H1 (cell line): ENCODE data around the gene ANGPTL2. TPM values are rescaled to one million over a fixed set of nuclear protein-coding genes. Genes with fewer than 3 reads are reported as not detected.

ENCODE experiments used
- CTCF ChIA-PET: fragments of 300-600 bp; sonication (Branson Sonifier 250); formaldehyde crosslinking; loops from one replicate; lab custom pipeline; 2021; ENCODE audit not compliant: partially characterized antibody; lab: Charles Lee
- POLR2A ChIA-PET: fragments of 300-600 bp; sonication (Branson Sonifier 250); formaldehyde crosslinking; loops from one replicate; lab custom pipeline; 2021; ENCODE audit warnings: inconsistent platforms; ENCODE audit not compliant: partially characterized antibody; lab: Charles Lee
- DNase-seq, 2 experiments: peaks; one replicate each; pipeline versions ENCODE4 v3.0.0 to v3.0.0-alpha.2; 2010 to 2022; ENCODE audit warnings: low spot score in 2 of 2, low read depth in 1 of 2, mixed read lengths in 1 of 2
- FAIRE-seq: peaks from 2 replicates; lab custom pipeline; 2011; peaks lifted over from hg19 to GRCh38; lab: Jason Lieb, UNC
- H2AFZ ChIP-seq: 2 replicates; pipeline ENCODE4 v1.8.1; 2012; ENCODE audit warnings: low read length, inconsistent platforms
- H2AK5ac ChIP-seq: 2 replicates; pipeline ENCODE4 v1.6.1; 2013; ENCODE audit warnings: low read depth, low read length
- H2BK120ac ChIP-seq: replicated peaks from 2 replicates; pipeline ENCODE3; 2013; ENCODE audit warnings: low read depth, low read length, inconsistent platforms
- H2BK12ac ChIP-seq: 2 replicates; pipeline ENCODE4 v1.6.1; 2013; ENCODE audit warnings: low read depth, low read length
- H2BK15ac ChIP-seq: 2 replicates; pipeline ENCODE4 v1.6.1; 2013; ENCODE audit warnings: low read length
- H2BK20ac ChIP-seq: 2 replicates; pipeline ENCODE4 v1.6.1; 2013; ENCODE audit warnings: low read length
- H2BK5ac ChIP-seq: 2 replicates; pipeline ENCODE4 v1.6.1; 2013; ENCODE audit warnings: low read depth, low read length
- H3K14ac ChIP-seq: 2 replicates; pipeline ENCODE4 v1.6.1; 2013; ENCODE audit warnings: inconsistent platforms; ENCODE audit not compliant: insufficient read length
- H3K18ac ChIP-seq: 2 replicates; pipeline ENCODE4 v1.6.1; 2013; ENCODE audit warnings: low read length; ENCODE audit errors: extremely low read depth
- H3K23ac ChIP-seq: 2 replicates; pipeline ENCODE4 v1.6.1; 2013; ENCODE audit warnings: inconsistent platforms; ENCODE audit not compliant: insufficient read length
- H3K23me2 ChIP-seq: 2 replicates; pipeline ENCODE4 v1.6.1; 2013; ENCODE audit warnings: low read depth, low read length
- H3K27ac ChIP-seq: 2 replicates; pipeline ENCODE4 v1.6.1; 2011; ENCODE audit warnings: low read depth, low read length, inconsistent platforms
- H3K27me3 ChIP-seq, 4 experiments: replicated peaks in 1 of 4; 1 replicate in 1 of 4; 2 replicates in 3 of 4; pipeline versions ENCODE4 v1.6.1 to v1.8.1; 2011 to 2013; ENCODE audit warnings: low read length in 3 of 4, mild to moderate bottlenecking in 3 of 4, inconsistent platforms in 2 of 4, mixed read lengths in 2 of 4, moderate library complexity in 1 of 4; ENCODE audit not compliant: control insufficient read depth in 3 of 4, insufficient read depth in 3 of 4; ENCODE audit errors: extremely low read depth in 1 of 4
- H3K36me3 ChIP-seq, 4 experiments: 2 replicates each; pipeline versions ENCODE4 v1.6.1 to v1.8.1; 2011 to 2013; ENCODE audit warnings: mild to moderate bottlenecking in 4 of 4, low read length in 3 of 4, moderate library complexity in 2 of 4, control low read depth in 1 of 4, inconsistent platforms in 1 of 4; ENCODE audit not compliant: insufficient read depth in 4 of 4, control insufficient read depth in 2 of 4
- H3K4ac ChIP-seq: replicated peaks from 2 replicates; pipeline ENCODE3; 2013; ENCODE audit warnings: low read length, low read depth, mixed read lengths, inconsistent platforms; ENCODE audit not compliant: insufficient read length
- H3K4me1 ChIP-seq, 4 experiments: replicated peaks in 1 of 4; 1 replicate in 1 of 4; 2 replicates in 3 of 4; pipeline versions ENCODE4 v1.6.1 to v1.8.1; 2011 to 2013; ENCODE audit warnings: low read length in 3 of 4, inconsistent platforms in 2 of 4, mixed read lengths in 1 of 4; ENCODE audit not compliant: insufficient read depth in 4 of 4, control insufficient read depth in 3 of 4
- H3K4me2 ChIP-seq, 2 experiments: 2 replicates each; pipeline versions ENCODE4 v1.6.1 to v1.8.1; 2011 to 2013; ENCODE audit warnings: low read depth in 2 of 2, low read length in 2 of 2, control low read depth in 1 of 2, inconsistent platforms in 1 of 2, mild to moderate bottlenecking in 1 of 2; ENCODE audit not compliant: insufficient read depth in 1 of 2
- H3K4me3 ChIP-seq, 4 experiments: fragments of 200-600, 300-600 bp in 1 of 4; sonication (generic), shearing (Covaris generic), sonication (Bioruptor Twin) in 1 of 4; 2 replicates each; pipeline versions ENCODE4 v1.5.1 to v1.8.1; 2011 to 2016; ENCODE audit warnings: low read length in 4 of 4, low read depth in 3 of 4, control low read depth in 2 of 4, inconsistent platforms in 2 of 4, mild to moderate bottlenecking in 2 of 4, mixed read lengths in 1 of 4, moderate library complexity in 1 of 4; ENCODE audit not compliant: insufficient read depth in 2 of 4; ENCODE audit errors: extremely low read depth in 1 of 4
- H3K56ac ChIP-seq: replicated peaks from 2 replicates; pipeline ENCODE3; 2013; ENCODE audit warnings: low read depth, mild to moderate bottlenecking, mixed read lengths, low read length, inconsistent platforms; ENCODE audit not compliant: insufficient read length
- H3K79me1 ChIP-seq: 2 replicates; pipeline ENCODE4 v1.6.1; 2013; ENCODE audit warnings: low read depth, low read length, control low read depth
- H3K79me2 ChIP-seq, 2 experiments: 2 replicates each; pipeline versions ENCODE4 v1.6.1 to v1.8.1; 2012 to 2013; ENCODE audit warnings: low read length in 2 of 2, mild to moderate bottlenecking in 2 of 2, inconsistent platforms in 1 of 2; ENCODE audit not compliant: insufficient read depth in 2 of 2, control insufficient read depth in 1 of 2
- H3K9ac ChIP-seq, 4 experiments: replicated peaks in 1 of 4; 1 replicate in 1 of 4; 2 replicates in 3 of 4; pipeline versions ENCODE4 v1.6.1 to v1.8.1; 2011 to 2013; ENCODE audit warnings: low read depth in 3 of 4, low read length in 3 of 4, control low read depth in 2 of 4, mild to moderate bottlenecking in 2 of 4, moderate library complexity in 2 of 4, inconsistent platforms in 1 of 4; ENCODE audit errors: extremely low read depth in 1 of 4
- H3K9me3 ChIP-seq, 2 experiments: 2 replicates each; pipeline versions ENCODE4 v1.6.1 to v1.8.1; 2012 to 2013; ENCODE audit warnings: mild to moderate bottlenecking in 2 of 2, moderate library complexity in 2 of 2, control low read depth in 1 of 2, inconsistent platforms in 1 of 2, low read depth in 1 of 2, low read length in 1 of 2, mixed read lengths in 1 of 2; ENCODE audit not compliant: insufficient read depth in 2 of 2
- H4K20me1 ChIP-seq, 2 experiments: replicated peaks in 1 of 2; 2 replicates each; pipeline versions ENCODE3 to v1.8.1; 2011 to 2013; ENCODE audit warnings: inconsistent platforms in 2 of 2, low read length in 2 of 2, mild to moderate bottlenecking in 1 of 2; ENCODE audit not compliant: insufficient read depth in 2 of 2, control insufficient read depth in 1 of 2
- H4K5ac ChIP-seq: 2 replicates; pipeline ENCODE4 v1.6.1; 2013; ENCODE audit warnings: low read length, low read depth, mixed read lengths, inconsistent platforms; ENCODE audit not compliant: insufficient read length
- H4K8ac ChIP-seq: 2 replicates; pipeline ENCODE4 v1.8.0; 2013; ENCODE audit warnings: mild to moderate bottlenecking, moderate library complexity, low read length, inconsistent platforms; ENCODE audit not compliant: insufficient read depth; ENCODE audit errors: extremely low read depth
- H4K91ac ChIP-seq: replicated peaks from 2 replicates; pipeline ENCODE3; 2013; ENCODE audit warnings: low read length, mixed read lengths, inconsistent platforms; ENCODE audit not compliant: insufficient read length
- CTBP2 ChIP-seq: IDR thresholded peaks from 2 replicates; pipeline ENCODE4 v1.7.0; 2011; ENCODE audit warnings: borderline replicate concordance, mild to moderate bottlenecking, moderate library complexity, mixed read lengths, low read length; ENCODE audit not compliant: insufficient read depth, insufficient read length
- JUND ChIP-seq: IDR thresholded peaks from 2 replicates; pipeline ENCODE4 v1.6.1; 2011; ENCODE audit warnings: mild to moderate bottlenecking, improper control_type of control experiment, low read length
- KDM1A ChIP-seq: fragments of 200-600, 300-600 bp; sonication (generic); IDR thresholded peaks from 2 replicates; pipeline ENCODE4 v1.7.1; 2016; ENCODE audit warnings: mild to moderate bottlenecking, low read length, borderline replicate concordance
- MAX ChIP-seq: IDR thresholded peaks from 2 replicates; pipeline ENCODE4 v1.6.1; 2012; ENCODE audit warnings: inconsistent platforms
- NANOG ChIP-seq: IDR thresholded peaks from 2 replicates; pipeline ENCODE4 v1.6.1; 2011; ENCODE audit warnings: low read length, low read depth, mild to moderate bottlenecking, inconsistent platforms; ENCODE audit not compliant: insufficient read depth, poor library complexity, severe bottlenecking
- NRF1 ChIP-seq: IDR thresholded peaks from 2 replicates; pipeline ENCODE4 v1.6.1; 2011; ENCODE audit warnings: mild to moderate bottlenecking, low read depth, low read length, improper control_type of control experiment
- PHF8 ChIP-seq: fragments of 200-600 bp; sonication (generic); conservative IDR thresholded peaks from 2 replicates; pipeline ENCODE4 v1.7.1; 2012; ENCODE audit warnings: low read depth, mild to moderate bottlenecking, inconsistent platforms, low read length, moderate library complexity
- POU5F1 ChIP-seq: IDR thresholded peaks from 2 replicates; pipeline ENCODE4 v1.6.1; 2011; ENCODE audit warnings: low read depth, mild to moderate bottlenecking, low read length, moderate library complexity
- RNF2 ChIP-seq: fragments of 200-900, 300-1000 bp; sonication (generic); IDR thresholded peaks from 2 replicates; pipeline ENCODE4 v1.7.1; 2016; ENCODE audit warnings: borderline replicate concordance, low read depth, mild to moderate bottlenecking, antibody characterized with exemption, low read length; ENCODE audit not compliant: poor library complexity, severe bottlenecking; ENCODE audit errors: missing control alignments
- SIX5 ChIP-seq: IDR thresholded peaks from 2 replicates; pipeline ENCODE4 v1.6.1; 2011; ENCODE audit warnings: mild to moderate bottlenecking, low read depth, low read length
- SP4 ChIP-seq: IDR thresholded peaks from 2 replicates; pipeline ENCODE4 v1.6.1; 2012; ENCODE audit warnings: low read length, inconsistent platforms
- SRF ChIP-seq: IDR thresholded peaks from 2 replicates; pipeline ENCODE4 v1.6.1; 2011; ENCODE audit warnings: mild to moderate bottlenecking, low read depth, low read length, moderate library complexity
- TAF7 ChIP-seq: optimal IDR thresholded peaks from 2 replicates; pipeline ENCODE3; 2011; ENCODE audit warnings: low read depth, mild to moderate bottlenecking, inconsistent platforms, low read length, moderate library complexity, borderline replicate concordance
- TBP ChIP-seq: IDR thresholded peaks from 2 replicates; pipeline ENCODE4 v1.6.1; 2011; ENCODE audit warnings: low read depth, low read length, improper control_type of control experiment
- WGBS, 2 experiments: shearing (Covaris generic) in 1 of 2; methylation state at CpG; one replicate each; pipeline versions ENCODE4 v1.1.6 to v1.1.7; 2013 to 2015; ENCODE audit warnings: low lambda C conversion rate in 2 of 2, mixed read lengths in 2 of 2, inconsistent platforms in 1 of 2, low coverage in 1 of 2, missing lambda C conversion rate in 1 of 2; ENCODE audit not compliant: insufficient replicate concordance in 2 of 2, insufficient coverage in 1 of 2, insufficient read length in 1 of 2; ENCODE audit errors: extremely low coverage in 1 of 2, missing lambda C conversion rate in 1 of 2; 5-methylcytosine and 5-hydroxymethylcytosine counted together
- polyA plus RNA-seq, 7 experiments: library from polyadenylated mRNA; depleted of rRNA in 3 of 7; stranded (reverse) in 5 of 7; unstranded in 2 of 7; fragments of >200 nt in 5 of 7; fragments of 200-250 nt in 2 of 7; gene quantifications; 1 replicate in 5 of 7; 2 replicates in 1 of 7; 4 replicates in 1 of 7; pipeline versions ENCODE4 v1.2.1 to v1.2.3, GENCODE V29; 2011 to 2013; ENCODE audit warnings: missing spikeins in 2 of 7, mixed read lengths in 2 of 7
- total RNA-seq: library from RNA; stranded (reverse); fragmentation: NEBNext Ultra II Directional; extraction: Animal tissue kit (Norgen Biotek cat#: 25700); gene quantifications from 2 replicates; pipeline ENCODE4 v1.2.1, GENCODE V29; 2021

Gene ANGPTL2
- total and polyA plus RNA-seq, 2 of the 8 experiments (the other 6 are each of a cell fraction or from before 2014, with no cell fraction given), result 9.0 to 10.6 TPM

DNA sequence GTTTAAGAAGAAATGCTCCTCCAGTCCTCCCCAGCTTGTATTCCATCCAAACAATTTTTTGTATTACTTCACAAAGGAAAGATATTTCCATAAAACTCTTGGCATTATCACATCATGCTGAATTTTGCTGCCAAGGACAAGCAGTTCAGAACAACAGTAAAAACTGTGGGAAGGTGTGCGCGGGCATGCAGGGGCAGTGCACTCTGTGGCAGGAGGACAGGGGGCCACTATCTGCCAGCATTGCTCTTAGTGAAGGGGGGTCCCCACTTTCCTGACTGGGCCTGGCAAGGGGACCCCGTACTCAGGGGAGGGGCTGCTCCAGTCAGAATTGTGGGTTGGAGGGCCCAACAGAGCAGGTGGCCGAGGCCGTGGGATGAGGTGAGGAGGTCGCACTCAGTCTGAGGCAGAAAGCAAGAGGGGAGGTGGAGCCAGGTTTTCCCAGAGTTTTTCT is 32.8 kb downstream of the ANGPTL2 start:
- H3K14ac ChIP-seq, result no peak overlapping the region
- no peaks in the 10 kb centered on the region for H3K27me3 ChIP-seq
- no peaks in the 10 kb centered on the region for H3K36me3 ChIP-seq
- H2AK5ac ChIP-seq, result no peak overlapping the region
- H4K91ac ChIP-seq, result no peak overlapping the region
- TF ChIP-seq TAF7 (no peak), TBP (no peak), MAX (no peak), POU5F1 (no peak), SP4 (no peak), KDM1A (no peak), JUND (no peak), SIX5 (no peak), NRF1 (no peak), CTBP2 (no peak), NANOG (no peak), PHF8 (no peak), SRF (no peak), RNF2 (no peak)
- POLR2A ChIA-PET, result no interaction called here
- 92% methylated on average over 6 of the region's 6 CpGs; no CpG with 5 or more reads in 1 of the 2 experiments for WGBS, 2 experiments
- no peaks in the 10 kb centered on the region for H3K23me2 ChIP-seq
- H3K23ac ChIP-seq, result no peak overlapping the region
- H3K27ac ChIP-seq, result no peak overlapping the region
- H3K4ac ChIP-seq, result no peak overlapping the region
- no peak overlapping the region for H2BK120ac ChIP-seq
- H4K20me1 ChIP-seq, result peaks cover 0 to 4% of the 10 kb centered on the region in 2 experiments
- no peaks in the 10 kb centered on the region for H3K4me1 ChIP-seq
- H3K4me3 ChIP-seq, result no peak overlapping the region
- H2BK20ac ChIP-seq, result no peak overlapping the region
- no peaks in the 10 kb centered on the region for H3K79me2 ChIP-seq
- H4K8ac ChIP-seq, result no peak overlapping the region; the same call in 1 of the 2 replicates
- no peak overlapping the region for H2AFZ ChIP-seq
- no peak overlapping the region for H2BK15ac ChIP-seq
- no peaks in the 10 kb centered on the region for H3K9me3 ChIP-seq
- CTCF ChIA-PET, result interaction anchor here (0.6 to 1.0 kb wide), 3 partner anchors 109 to 561 kb away, joined by 3 read pairs; no protein-coding TSS in a partner anchor
- DNase-seq (no peak), FAIRE-seq (no peak)
- H3K79me1 ChIP-seq, result no peaks in the 10 kb centered on the region
- no peak overlapping the region for H2BK12ac ChIP-seq
- no peak overlapping the region for H4K5ac ChIP-seq
- H3K18ac ChIP-seq, result no peak overlapping the region
- H3K9ac ChIP-seq, result no peak overlapping the region
- H3K4me2 ChIP-seq, result no peak overlapping the region
- no peak overlapping the region for H2BK5ac ChIP-seq
- no peak overlapping the region for H3K56ac ChIP-seq
